Endodermal cell (in vitro differentiated cells): ENCODE results near the gene CCL28. TPM values are rescaled to one million over a fixed set of nuclear protein-coding genes. Genes with fewer than 3 reads are reported as not detected.

Experiments
- DNase-seq: peaks from one replicate; pipeline ENCODE4 v3.0.0-alpha.2; 2017
- H3K27ac ChIP-seq: 2 replicates; pipeline ENCODE4 v1.5.1; 2013; ENCODE audit warnings: mild to moderate bottlenecking, low read depth, low read length, moderate library complexity
- H3K27me3 ChIP-seq: 2 replicates; pipeline ENCODE4 v1.6.1; 2013; ENCODE audit warnings: mild to moderate bottlenecking, low read length, moderate library complexity; ENCODE audit not compliant: insufficient read depth, control insufficient read depth, poor library complexity, severe bottlenecking
- H3K36me3 ChIP-seq: 2 replicates; pipeline ENCODE4 v1.7.0; 2013; ENCODE audit warnings: mild to moderate bottlenecking, low read length, moderate library complexity; ENCODE audit not compliant: control insufficient read depth, insufficient read depth
- H3K4me1 ChIP-seq: one replicate; pipeline ENCODE4 v1.7.0; 2013; ENCODE audit warnings: low read length; ENCODE audit not compliant: control insufficient read depth, insufficient read depth
- H3K4me3 ChIP-seq: 2 replicates; pipeline ENCODE4 v1.5.1; 2013; ENCODE audit warnings: mild to moderate bottlenecking, low read length, moderate library complexity
- H3K9ac ChIP-seq: 2 replicates; pipeline ENCODE4 v1.6.1; 2013; ENCODE audit warnings: mild to moderate bottlenecking, low read length, moderate library complexity; ENCODE audit not compliant: poor library complexity, severe bottlenecking; ENCODE audit errors: extremely low read depth
- H3K9me3 ChIP-seq: 2 replicates; pipeline ENCODE4 v1.6.1; 2013; ENCODE audit warnings: mild to moderate bottlenecking, low read length, moderate library complexity; ENCODE audit not compliant: control insufficient read depth
- H3K27ac Mint-ChIP-seq: 2 replicates; pipeline ENCODE4 v1.8.0; 2020; ENCODE audit warnings: mixed read lengths
- H3K27me3 Mint-ChIP-seq: 2 replicates; pipeline ENCODE4 v1.8.0; 2021; ENCODE audit warnings: mild to moderate bottlenecking, mixed read lengths; ENCODE audit not compliant: insufficient read depth
- H3K36me3 Mint-ChIP-seq: 2 replicates; pipeline ENCODE4 v1.8.0; 2020; ENCODE audit warnings: low read depth, mixed read lengths
- H3K4me1 Mint-ChIP-seq: 2 replicates; pipeline ENCODE4 v1.8.0; 2020; ENCODE audit warnings: mixed read lengths
- H3K4me3 Mint-ChIP-seq: 2 replicates; pipeline ENCODE4 v1.8.0; 2020; ENCODE audit warnings: mild to moderate bottlenecking, moderate library complexity, mixed read lengths
- H3K9me3 Mint-ChIP-seq: 2 replicates; pipeline ENCODE4 v1.8.0; 2020; ENCODE audit warnings: mild to moderate bottlenecking, mixed read lengths
- CTCF ChIP-seq: fragments of 200-600 bp; sonication (generic); conservative IDR thresholded peaks from 2 replicates; pipeline ENCODE4 v1.5.0; 2021; ENCODE audit warnings: antibody characterized with exemption, mild to moderate bottlenecking
- WGBS, 2 experiments: methylation state at CpG; one replicate each; pipeline versions ENCODE4 v1.1.5 to v1.1.7; 2013; ENCODE audit warnings: missing lambda C conversion rate in 2 of 2, mixed read lengths in 1 of 2; ENCODE audit not compliant: insufficient coverage in 1 of 2, insufficient read length in 1 of 2; 5-methylcytosine and 5-hydroxymethylcytosine counted together
- total RNA-seq, 2 donors: library from RNA; stranded (reverse); fragmentation: NEBNext Ultra II Directional in 1 of 2; extraction: Animal tissue kit (Norgen Biotek cat#: 25700) in 1 of 2; gene quantifications; 2 replicates in 1 of 2; 3 replicates in 1 of 2; pipeline ENCODE4 v1.2.1, GENCODE V29; 2021

CCL28 gene
- total RNA-seq, 2 donors from 2014 or later, result 1.7 TPM; not detected in 1

GRCh38 chr5:43338862-43339261 lies 73.3 kb downstream of the CCL28 start:
- H3K27me3 ChIP-seq, result no peaks in the 10 kb centered on the region
- H3K36me3 ChIP-seq, result no peaks in the 10 kb centered on the region
- no peaks in the 10 kb centered on the region for H3K4me1 ChIP-seq
- no peak for TF ChIP-seq CTCF
- no peak overlapping the region for H3K4me3 ChIP-seq
- Mint-ChIP-seq H3K9me3 (peaks cover 60% of the 10 kb centered on the region), H3K4me3 (no peak overlapping the region), H3K27ac (no peak overlapping the region), H3K4me1 (no peaks in the 10 kb centered on the region), H3K36me3 (peaks cover 2% of the 10 kb centered on the region), H3K27me3 (peaks cover 12% of the 10 kb centered on the region)
- H3K9me3 ChIP-seq, result peaks cover 43% of the 10 kb centered on the region
- no peak for DNase-seq
- no peak overlapping the region for H3K9ac ChIP-seq
- 78 to 80% methylated on average over 1 of the region's 1 CpG for WGBS, 2 experiments
- no peak overlapping the region for H3K27ac ChIP-seq

- H3K9me3 Mint-ChIP-seq, result peaks cover 50% of the 10 kb centered on the region
- 91% methylated on average over 2 of the region's 2 CpGs; no CpG with 5 or more reads in 1 of the 2 experiments for WGBS, 2 experiments
- no peak overlapping the region for H3K9ac ChIP-seq
- H3K4me3 Mint-ChIP-seq, result no peak overlapping the region
- TF ChIP-seq CTCF, result no peak
- no peaks in the 10 kb centered on the region for H3K27me3 ChIP-seq
- H3K27ac ChIP-seq, result no peak overlapping the region
- no peaks in the 10 kb centered on the region for H3K36me3 ChIP-seq
- H3K4me3 ChIP-seq, result no peak overlapping the region
- H3K36me3 Mint-ChIP-seq, result peaks cover 5% of the 10 kb centered on the region
- no peak for DNase-seq
- no peak overlapping the region for H3K27ac Mint-ChIP-seq
- peaks cover 12% of the 10 kb centered on the region for H3K27me3 Mint-ChIP-seq
- H3K9me3 ChIP-seq, result peaks cover 49% of the 10 kb centered on the region
- no peaks in the 10 kb centered on the region for H3K4me1 ChIP-seq
- peaks cover 2% of the 10 kb centered on the region for H3K4me1 Mint-ChIP-seq
Observed at GRCh38 chr5:43336159-43336558, 76.0 kb downstream of the CCL28 start.

- Histone ChIP-seq H3K27ac (no peak overlapping the region), H3K27me3 (no peaks in the 10 kb centered on the region), H3K4me3 (no peak overlapping the region), H3K4me1 (no peaks in the 10 kb centered on the region), H3K9ac (no peak overlapping the region), H3K9me3 (peaks cover 47% of the 10 kb centered on the region), H3K36me3 (no peaks in the 10 kb centered on the region)
- Mint-ChIP-seq H3K9me3 (peaks cover 45% of the 10 kb centered on the region), H3K27ac (no peak overlapping the region), H3K4me3 (no peak overlapping the region), H3K4me1 (peaks cover 2% of the 10 kb centered on the region), H3K36me3 (peaks cover 5% of the 10 kb centered on the region), H3K27me3 (peaks cover 12% of the 10 kb centered on the region)
- WGBS, 2 experiments, result 88 to 91% methylated on average over 4 of the region's 4 CpGs
- no peak for TF ChIP-seq CTCF
- no peak for DNase-seq
Observed at GRCh38 chr5:43335681-43336080, 76.5 kb downstream of the CCL28 start.
